NCI-H128 (cell line): ENCODE data around the gene PCED1A.

Source experiments
- DNase-seq: peaks from one replicate; lab custom pipeline; 2025; ENCODE audit not compliant: unreplicated experiment; lab: John Stamatoyannopoulos, UW

PCED1A gene, protein sequence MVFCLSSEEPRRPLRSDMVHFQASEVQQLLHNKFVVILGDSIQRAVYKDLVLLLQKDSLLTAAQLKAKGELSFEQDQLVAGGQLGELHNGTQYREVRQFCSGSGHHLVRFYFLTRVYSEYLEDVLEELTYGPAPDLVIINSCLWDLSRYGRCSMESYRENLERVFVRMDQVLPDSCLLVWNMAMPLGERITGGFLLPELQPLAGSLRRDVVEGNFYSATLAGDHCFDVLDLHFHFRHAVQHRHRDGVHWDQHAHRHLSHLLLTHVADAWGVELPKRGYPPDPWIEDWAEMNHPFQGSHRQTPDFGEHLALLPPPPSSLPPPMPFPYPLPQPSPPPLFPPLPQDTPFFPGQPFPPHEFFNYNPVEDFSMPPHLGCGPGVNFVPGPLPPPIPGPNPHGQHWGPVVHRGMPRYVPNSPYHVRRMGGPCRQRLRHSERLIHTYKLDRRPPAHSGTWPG

DNA sequence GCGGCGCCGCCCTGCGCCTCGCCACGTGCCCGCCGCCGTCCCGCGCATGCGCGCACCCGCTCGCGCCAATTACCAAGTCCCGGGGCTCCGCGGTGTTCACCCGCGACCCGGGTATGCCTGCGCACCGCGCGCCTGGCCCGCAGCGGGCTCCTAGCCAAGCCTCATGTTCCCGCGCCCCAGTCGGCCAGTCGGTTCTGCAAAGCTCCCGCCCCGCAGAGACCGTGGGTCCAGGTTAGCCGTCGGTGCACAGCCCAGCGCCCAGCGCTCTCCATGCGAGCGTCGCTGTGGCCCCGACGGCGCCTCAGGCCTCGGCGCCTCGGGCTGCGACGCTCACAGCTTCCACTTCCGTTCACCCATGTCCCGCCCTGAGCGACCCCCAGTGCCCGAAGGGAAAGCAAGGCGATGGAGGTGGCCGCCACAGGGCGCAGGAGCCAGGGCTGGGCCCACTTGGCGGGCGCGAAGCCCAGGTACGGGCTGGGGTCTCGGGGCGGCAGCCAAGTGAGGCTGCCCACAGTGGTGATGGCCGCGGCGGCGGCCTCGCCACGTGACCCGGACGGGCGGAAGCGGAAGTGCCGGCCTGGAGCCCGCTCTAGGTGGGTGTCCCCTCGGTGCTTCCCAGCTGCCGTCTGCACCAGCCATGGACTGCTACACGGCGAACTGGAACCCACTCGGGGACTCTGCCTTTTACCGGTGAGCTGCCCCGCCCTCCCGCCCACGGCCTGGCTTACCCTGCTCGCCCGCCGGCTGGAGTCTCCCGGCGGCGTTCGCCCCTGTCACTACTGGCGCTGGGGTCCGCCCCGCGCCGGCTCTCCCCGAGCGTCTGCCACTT, at the start of gene PCED1A, which contains the start of gene VPS16:
TSS of gene PCED1A (minus strand) at position 518 of the 829 bp plus-strand sequence. CDS start 743 bp downstream, outside the sequence.
TSS of gene VPS16 (plus strand) at position 608 of the 829 bp plus-strand sequence. CDS start at position 638, 30 bp downstream.
- peak; percentile 58 for DNase-seq

DNA sequence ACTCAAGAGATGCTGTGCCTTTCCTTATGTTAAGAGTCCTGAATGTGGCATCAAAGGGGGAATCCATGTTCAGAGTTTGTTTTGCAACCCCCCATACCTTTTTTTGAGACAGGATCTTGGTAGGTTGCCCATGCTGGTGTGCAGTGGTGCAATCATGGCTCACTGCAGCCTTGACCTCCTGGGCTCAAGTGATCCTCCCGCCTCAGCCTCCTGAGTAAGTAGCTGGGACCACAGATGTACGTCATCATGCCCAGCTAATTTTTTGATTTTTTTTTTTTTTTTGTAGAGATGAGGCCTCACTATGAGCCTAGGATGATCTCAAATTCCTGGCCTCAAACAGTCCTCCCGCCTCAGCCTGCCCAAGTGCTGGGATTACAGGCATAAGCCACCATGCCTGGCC, 49.3 kb upstream of the PCED1A start:
- no peak for DNase-seq

DNA sequence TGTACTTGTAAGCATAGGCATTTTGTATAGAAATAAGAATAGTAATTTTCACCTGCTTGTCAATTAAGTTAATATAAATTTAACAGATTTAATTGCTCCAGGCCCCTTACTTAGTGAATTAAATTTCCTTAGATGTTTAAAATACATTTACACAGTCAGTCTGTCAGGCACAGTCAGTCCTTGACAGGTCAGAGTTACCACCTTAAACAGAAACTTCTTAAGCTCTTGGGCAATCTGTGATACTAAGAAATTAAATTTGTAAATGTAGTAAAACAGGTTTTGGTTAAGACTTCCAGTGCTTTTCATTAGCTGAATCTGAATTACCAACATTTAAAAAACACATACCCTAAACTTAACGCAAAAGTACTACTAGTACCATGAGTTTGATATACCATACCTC, 48.8 kb upstream of the PCED1A start:
- no peak for DNase-seq

DNA sequence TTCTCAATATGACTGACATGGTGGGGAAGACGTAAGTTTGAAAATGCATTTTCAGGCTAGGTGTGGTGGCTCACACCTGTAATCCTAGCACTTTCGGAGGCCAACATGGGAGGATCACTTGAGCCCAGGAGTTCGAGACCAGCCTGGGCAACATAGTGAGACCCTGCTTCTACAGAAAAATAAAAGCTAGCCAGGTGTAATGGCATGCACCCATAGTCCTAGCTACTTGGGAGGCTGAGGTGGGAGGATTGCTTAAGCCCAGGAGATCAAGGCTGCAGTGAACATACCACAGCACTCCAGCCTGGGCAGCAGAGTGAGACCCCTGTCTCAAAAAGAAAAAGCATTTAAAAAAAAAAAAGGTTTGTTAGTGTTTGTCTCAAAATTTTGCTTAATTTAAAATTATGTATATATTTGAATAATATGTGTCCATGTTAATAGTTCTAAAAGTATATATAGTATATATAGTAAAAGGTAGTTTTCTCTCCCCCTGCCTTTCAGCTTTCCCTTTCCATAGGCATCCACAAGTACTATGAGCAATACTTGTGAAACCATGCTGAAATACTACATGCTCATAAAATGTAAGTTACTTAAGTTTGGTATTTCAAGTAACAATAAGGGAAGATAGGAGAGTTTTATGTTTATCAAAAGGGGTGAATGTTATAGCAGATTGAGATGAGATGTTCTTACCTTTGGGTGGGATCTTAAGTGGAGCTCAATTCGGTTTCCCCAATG, 47.9 kb upstream of the PCED1A start:
- DNase-seq = no peak

DNA sequence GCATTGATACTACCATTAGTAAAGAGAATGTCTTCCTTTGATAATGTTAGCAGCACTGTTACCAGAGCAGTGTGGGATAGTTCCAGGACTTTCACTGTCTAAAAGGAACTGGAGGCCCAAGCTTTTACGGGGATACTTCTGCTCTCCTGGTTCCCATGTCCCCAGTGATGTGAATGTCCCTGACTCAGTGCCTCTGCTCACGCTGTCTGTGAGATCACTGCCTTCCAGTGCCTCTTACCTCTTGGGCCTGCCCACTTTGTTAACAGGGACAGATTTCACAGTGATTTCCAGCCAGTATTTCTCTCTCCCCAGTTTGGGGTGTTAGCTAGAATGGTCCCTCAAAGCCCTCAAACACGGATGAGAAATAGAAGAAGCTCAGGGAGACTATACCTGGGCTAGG, 47.3 kb upstream of the PCED1A start:
- no peak for DNase-seq

DNA sequence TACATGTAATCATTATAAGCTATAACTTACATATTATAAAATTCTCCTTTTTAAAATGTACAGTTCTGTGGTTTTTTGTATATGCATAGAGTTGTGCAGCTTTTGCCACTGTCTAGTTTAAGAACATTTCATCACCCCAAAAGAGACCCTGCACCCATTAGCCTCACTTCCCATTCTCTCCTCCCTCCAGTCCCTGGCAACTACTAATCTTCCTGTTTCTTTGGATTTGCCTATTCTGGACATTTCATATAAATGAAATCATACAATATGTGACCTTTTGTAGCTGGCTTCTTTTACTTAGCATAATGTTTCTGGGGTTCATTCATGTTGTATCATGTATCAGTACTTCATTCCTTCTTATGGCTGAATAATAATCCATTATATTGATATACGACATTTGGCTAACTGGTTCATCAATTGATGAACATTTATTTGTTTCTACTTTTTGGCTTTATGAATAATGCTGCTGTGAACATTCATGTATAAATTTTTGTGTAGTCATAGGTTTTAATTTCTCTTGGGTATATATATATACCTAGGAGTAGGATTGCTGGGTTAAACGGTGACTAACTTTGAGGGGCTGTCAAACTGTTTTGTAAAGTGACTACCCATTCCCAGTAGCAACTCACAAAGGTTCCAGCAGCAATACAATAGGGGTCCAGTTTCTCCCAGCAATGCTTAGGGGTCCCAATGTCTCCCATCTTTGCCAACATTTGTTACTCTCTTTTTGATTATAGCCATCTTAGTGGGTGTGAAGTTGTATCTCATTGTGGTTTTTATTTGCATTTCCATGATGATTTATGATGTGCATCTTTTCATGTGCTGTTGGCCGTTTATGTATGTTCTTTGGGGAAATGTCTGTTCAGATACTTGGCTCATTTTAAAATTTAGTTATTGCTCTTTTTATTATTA, 43.5 kb upstream of the PCED1A start:
- no peak for DNase-seq

DNA sequence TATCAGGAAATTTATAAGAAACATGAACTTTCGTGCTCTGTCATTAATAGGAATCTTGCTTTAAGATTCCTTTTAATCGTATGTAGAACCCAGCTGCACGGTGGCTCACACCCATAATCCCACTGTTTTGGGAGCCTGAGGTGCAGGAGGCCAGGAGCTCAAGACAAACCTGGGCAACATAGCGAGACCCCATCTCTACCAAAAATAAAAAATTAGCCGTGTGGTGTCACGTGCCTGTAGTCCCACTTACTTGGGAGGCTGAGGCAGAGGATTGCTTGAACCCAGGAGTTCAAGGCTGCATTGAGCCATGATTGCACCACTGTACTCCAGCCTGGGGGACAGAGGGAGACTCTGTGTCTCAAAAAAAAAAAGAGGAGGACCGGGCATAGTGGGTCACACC, 40.2 kb upstream of the PCED1A start:
- DNase-seq = no peak

DNA sequence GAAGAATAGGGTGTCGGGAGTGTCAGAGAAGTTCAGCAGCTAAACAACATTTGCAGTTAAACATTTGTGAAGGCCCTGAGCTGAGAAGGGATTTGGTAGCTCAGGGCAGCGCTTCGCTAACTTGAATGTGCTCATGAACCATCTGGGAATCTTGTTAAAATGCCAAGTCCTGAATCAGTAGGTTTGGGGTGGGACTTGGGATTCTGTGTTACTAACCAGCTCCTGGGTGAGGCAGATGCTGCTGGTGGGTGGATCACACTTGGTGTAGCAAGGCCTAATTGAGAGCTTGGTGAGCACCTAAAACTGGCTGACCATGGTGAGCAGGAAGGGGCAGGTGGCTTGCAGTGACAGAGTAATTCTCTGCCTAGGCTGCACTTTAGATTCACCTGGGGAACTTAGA, 38.7 kb upstream of the PCED1A start:
- no peak for DNase-seq

DNA sequence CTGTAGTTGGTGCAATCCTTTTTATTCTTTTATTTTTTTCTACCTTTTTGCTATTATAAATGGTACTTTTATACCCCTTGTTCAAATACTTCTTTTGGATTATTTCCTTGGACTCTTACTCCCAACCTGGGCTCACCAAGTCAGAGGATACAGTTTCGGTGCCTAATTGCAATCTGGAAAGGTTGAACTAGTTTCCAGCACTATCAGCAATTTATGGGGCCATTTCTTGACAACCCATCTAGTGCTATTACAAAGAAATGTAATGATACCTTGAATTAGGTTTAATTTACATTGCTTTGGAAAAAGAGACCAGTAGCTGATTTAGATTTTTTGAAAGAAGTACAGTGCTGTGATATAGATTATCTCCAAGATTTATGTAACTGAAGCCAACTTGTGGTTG, 38.1 kb upstream of the PCED1A start:
- no peak for DNase-seq

DNA sequence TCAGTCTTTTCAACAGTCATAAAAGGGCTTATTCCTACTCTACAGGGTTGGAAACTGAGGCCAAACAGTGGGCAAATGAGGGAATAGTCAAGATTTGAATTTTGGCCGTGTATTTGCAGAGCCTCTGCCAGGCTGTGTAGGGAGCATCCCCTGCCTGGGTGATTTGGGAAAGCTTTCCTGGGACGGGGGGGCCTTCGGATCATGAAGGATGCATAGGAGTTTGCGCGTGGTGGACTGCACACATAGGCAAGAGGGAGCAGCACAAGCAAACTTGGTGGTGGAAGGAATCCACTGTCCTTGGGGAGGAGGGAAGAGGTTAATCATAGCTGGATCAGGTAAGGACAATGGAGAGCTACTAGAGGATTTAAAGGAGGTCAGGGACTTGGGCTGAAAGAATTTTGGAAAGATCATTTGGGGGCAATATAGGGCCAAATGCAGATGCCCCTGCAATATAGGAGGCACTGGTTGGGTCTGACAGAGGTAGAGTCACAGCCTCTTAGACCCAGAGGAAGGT, 35.3 kb upstream of the PCED1A start:
- DNase-seq = no peak

DNA sequence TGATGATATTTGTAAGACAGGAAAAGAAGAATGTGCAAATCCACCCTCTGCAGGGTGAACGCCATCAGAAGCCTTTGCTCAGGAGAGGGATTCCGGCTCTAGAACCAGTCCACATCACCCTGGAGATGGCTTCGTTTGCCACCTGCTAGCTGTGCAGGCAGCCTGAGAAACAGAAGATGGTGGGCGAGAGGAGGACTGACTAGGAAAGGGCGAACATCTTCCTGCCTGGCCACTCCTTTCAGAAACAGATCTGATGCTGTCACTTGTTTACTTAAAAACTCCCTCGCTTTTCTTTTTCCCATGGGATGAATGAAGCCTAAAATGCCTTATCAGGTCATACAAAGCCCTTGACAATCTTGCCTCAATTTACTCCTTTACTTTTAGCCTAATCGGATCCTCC, 34.0 kb upstream of the PCED1A start:
- DNase-seq = no peak

DNA sequence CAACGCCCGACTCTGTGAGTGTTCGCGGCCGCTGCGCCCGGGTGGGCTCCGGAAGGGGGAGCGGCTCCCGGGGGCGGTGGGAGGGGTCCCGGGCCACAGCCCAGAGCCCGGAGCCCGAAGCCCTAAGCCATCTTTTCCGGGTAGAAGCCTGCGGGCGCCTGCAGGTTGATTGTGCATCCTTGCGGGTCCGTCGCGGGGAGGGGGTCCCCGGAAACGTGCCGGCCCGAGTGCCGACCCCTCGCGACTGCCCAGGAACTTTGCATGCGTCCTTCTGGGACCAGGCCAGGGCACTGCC, 33.2 kb upstream of the PCED1A start:
- no peak for DNase-seq

DNA sequence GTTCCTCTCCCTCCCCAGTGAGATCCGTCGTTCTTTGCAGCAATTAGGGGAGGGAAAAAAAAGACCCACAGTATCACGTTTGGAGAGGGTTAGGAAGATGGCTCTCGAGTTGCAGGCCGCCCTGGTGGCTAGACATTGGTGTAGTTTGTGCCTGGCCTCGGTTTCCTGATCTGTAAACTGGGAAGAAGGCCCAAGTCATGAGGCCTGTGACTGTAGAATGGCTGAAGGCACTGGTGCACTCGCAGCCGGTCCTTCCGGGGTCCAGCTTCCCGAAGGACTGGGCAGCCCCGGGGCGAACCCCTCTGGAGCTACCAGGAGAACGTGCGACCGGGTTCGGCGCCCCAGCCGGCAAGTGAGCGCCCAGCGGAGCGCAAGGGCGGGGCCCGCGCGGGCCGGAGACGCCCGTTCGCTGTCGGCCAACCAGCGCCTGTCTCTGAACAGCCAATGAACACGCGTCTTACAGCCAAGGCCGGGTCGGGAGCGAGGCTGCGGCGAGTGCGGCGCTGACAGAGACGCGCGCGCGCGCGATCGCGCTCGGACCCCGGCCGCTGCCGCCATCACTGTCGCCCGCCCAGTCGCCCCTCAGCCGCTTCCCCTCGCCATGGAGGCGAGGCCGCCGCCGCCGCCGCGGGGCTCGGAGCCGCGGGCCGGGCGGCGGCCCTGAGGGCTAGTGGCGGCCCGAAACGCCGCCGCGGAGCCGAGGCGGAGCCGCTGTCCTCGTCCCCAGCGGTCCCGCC, 32.7 kb upstream of the PCED1A start, which contains the start of gene PTPRA:
TSS of gene PTPRA (plus strand) at position 472 of the 737 bp plus-strand sequence. CDS start 90,797 bp downstream, outside the sequence.
- peak; percentile 79 for DNase-seq

DNA sequence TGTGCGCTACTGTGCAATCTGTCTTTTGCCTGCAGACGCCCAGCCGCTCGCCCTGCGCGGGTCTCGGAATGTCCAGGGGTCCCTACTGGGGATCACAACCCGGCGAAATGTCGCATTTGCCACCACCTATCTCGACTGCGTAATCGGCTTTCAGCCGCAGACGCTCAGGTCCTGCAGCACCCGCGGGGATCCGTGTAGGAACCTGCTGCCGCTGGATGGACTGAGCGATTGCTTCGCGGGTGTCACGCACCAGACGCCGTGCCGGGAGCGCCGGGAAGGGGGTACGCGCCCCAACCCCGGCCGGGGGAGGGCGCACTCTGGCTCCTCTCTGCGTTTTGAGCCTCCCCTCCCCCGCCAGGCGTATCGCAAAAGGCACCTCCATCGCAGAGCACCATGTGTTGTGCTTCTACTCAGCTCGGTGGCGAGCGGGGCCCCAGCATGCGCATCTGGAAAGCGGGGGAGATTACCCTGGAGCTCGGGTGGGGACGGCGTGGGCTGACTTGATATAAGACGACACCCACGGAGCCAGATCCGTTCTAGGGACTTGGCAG, 32.1 kb upstream of the PCED1A start:
- DNase-seq = peak; percentile 35

DNA sequence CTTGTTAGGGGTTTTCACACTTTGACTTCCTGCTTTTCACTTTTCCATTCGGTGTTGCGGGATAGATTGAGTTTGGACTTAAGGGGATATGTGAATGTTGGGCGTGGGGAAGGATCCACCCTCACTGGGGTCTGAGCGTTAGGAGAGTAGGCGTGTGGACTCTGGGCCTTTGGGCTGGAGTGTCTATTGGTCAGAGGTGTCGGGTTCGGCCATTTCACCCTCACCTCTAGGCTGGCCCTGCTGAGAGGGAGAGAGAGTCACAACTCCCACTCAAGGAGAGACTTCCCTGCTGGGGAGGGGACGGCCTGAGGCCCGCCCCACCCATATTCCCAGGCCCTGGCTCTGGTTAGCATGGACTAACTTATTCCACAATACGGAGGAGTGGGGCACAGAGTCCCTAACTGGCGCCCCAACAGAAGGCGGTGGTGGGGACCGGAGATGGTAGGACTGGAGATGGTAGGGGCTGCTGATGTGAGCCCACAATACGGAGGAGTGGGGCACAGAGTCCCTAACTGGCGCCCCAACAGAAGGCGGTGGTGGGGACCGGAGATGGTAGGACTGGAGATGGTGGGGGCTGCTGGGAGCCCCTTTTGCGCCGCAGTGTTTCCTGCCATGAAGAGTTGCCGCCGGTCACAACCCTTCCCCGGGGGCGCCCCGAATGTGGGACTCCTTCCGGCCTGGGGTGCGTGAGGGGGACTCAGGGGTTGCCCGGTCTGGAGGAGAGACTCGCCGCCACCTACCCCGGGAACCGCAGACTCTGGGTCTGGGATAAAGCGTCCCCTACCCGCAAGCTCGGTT, 31.4 kb upstream of the PCED1A start:
- DNase-seq = no peak

DNA sequence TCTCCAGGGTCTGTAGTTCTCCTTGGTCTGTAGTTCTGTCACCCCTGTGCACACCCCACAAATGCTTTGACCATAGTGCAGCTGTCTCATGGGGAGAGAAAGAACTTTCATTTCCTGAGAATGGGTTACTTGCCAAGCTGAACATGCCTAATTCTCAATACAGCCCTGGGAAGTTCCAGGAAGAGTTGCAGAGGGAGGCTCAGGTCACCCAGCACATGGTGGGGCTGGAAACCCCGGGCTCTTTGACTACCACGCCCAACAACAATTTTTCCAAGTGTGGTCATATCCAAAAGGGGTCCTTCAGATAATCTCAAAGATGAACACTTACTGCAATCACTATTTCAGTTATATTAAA, 30.6 kb upstream of the PCED1A start:
- no peak for DNase-seq

DNA sequence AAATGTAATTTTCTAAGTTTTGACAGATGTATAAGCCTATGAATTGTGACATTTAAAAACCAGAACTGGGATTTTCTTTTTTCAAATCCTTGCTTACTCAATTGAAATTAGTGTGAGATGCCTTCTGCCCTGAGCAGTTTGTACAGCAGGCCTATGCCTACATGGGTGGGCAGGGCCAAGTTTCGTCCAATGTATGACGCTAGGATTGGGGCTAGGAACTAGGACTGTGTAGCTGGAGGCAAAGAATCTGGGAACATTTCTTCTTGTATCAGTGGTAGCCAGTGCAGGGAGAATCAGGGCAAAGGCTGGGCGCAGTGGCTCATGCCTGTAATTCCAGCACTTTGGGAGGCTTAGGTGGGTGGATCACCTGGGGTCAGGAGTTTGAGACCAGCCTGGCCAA, 28.9 kb upstream of the PCED1A start:
- no peak for DNase-seq

DNA sequence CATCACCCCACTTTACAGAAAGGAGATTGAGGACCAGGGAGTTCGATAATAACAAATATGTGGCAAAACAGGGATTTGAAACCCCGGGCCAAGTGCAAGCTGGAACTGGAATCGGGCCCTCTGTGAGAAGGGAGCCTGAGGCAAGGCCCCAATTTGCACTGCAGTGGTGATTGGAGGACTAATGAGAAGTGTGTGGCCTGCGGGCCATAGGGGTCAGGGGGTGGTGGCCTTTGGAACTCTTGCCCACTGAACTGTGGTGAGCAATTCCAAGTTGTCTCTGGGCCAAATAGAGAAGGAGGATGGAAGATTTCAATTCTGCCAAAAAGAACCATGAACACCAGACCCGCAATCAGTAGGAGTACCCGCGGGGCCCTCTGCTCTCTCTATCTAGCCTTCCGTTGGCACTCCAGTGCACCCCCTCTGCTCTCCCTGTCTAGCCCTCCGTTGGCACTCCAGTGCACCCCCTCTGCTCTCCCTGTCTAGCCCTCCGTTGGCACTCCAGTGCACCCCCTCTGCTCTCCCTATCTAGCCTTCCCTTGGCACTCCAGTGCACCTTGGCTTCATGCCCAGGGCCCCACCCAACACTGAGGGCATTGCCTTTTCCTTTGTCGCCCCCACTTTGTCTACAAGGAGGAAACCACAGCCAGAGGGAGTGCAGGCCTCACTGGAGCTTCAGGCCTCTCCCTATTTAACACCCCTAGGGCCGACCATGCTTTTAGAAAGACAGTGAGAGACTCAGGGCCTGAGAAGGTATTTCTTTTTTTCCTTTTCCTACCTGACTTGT, 26.8 kb upstream of the PCED1A start:
- DNase-seq = no peak
